ENCODE measurements around the gene ADISSP. TPM values are rescaled to one million over a fixed set of nuclear protein-coding genes. Genes with fewer than 3 reads are reported as not detected.

ADISSP gene
- total RNA-seq, 1 donor from 2014 or later, result 18.0 TPM

DNA sequence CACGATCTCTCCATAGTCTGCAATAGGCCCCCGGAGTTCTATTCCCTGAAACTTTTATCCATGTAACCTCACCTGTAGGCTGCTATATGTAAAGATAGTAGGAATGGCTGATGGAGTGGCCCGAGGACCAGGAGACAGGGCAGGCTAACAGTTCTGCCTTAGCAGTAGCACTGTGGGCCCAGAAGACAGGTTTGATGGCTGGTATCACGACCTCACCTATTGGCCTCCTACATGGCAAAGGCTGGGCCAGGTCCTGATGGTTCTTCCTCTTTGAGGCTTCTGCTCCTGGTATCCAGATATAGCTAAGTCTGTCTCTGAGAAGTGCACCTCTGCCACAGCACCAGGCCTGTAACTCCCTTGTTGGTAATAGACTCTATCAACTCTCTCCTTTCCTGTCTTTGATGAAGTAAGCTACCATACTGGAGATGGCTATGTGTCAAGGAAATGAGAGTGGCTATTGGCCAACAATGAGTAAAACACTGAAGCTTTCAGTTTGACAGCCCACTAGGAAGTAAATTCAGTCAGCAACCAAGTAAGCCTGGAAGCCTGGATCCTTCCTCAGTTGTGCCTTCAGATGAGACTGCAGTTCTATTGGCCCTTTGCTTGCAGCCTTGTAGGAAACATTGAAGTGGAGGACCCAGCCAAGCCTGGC is 8.0 kb upstream of the ADISSP start:
- no peaks in the 10 kb centered on the region for H3K36me3 Mint-ChIP-seq (ENCODE audit: low read depth, unreplicated experiment)
- DNase-seq (ENCODE audit: low spot score), result no peak
- H3K4me1 Mint-ChIP-seq (ENCODE audit: unreplicated experiment), result peaks cover 6% of the 10 kb centered on the region
- no peak overlapping the region for H3K27ac Mint-ChIP-seq (ENCODE audit: unreplicated experiment)
- no peaks in the 10 kb centered on the region for H3K9me3 Mint-ChIP-seq (ENCODE audit: unreplicated experiment)
- no peak overlapping the region for H3K4me3 Mint-ChIP-seq (ENCODE audit: unreplicated experiment)
- peaks cover 21% of the 10 kb centered on the region for H3K27me3 Mint-ChIP-seq (ENCODE audit: unreplicated experiment)
- TF ChIP-seq, protein P1, sequence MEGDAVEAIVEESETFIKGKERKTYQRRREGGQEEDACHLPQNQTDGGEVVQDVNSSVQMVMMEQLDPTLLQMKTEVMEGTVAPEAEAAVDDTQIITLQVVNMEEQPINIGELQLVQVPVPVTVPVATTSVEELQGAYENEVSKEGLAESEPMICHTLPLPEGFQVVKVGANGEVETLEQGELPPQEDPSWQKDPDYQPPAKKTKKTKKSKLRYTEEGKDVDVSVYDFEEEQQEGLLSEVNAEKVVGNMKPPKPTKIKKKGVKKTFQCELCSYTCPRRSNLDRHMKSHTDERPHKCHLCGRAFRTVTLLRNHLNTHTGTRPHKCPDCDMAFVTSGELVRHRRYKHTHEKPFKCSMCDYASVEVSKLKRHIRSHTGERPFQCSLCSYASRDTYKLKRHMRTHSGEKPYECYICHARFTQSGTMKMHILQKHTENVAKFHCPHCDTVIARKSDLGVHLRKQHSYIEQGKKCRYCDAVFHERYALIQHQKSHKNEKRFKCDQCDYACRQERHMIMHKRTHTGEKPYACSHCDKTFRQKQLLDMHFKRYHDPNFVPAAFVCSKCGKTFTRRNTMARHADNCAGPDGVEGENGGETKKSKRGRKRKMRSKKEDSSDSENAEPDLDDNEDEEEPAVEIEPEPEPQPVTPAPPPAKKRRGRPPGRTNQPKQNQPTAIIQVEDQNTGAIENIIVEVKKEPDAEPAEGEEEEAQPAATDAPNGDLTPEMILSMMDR (IDR thresholded peaks at IDR 0.05; ENCODE audit: unreplicated experiment), result no peak

DNA sequence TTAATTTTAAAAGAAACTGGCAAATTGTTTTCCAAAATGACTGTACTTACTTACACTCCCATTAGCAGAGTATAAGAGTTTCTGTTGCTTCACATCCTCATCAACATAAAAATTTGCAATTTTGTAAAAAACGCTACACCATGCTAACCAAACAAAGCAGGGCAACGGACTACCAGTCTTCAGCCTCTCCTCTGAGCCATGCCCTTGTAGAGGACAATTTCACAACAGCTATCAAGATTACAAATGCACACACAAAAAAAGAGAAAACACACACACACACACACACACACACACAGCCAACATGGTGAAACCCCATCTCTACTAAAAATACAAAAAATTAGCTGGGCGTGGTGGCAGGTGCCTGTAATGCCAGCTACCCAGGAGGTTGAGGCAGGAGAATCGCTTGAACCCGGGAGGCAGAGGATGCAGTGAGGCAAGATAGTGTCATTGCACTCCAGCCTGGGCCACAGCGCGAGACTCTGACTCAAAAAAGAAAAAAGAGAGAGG is 4.1 kb upstream of the ADISSP start:
- no peak overlapping the region for H3K4me3 Mint-ChIP-seq (ENCODE audit: unreplicated experiment)
- TF ChIP-seq, protein P1 (IDR thresholded peaks at IDR 0.05; ENCODE audit: unreplicated experiment), result no peak
- no peak overlapping the region for H3K27ac Mint-ChIP-seq (ENCODE audit: unreplicated experiment)
- peaks cover 4% of the 10 kb centered on the region for H3K36me3 Mint-ChIP-seq (ENCODE audit: low read depth, unreplicated experiment)
- peaks cover 6% of the 10 kb centered on the region for H3K4me1 Mint-ChIP-seq (ENCODE audit: unreplicated experiment)
- DNase-seq (ENCODE audit: low spot score), result no peak
- no peaks in the 10 kb centered on the region for H3K9me3 Mint-ChIP-seq (ENCODE audit: unreplicated experiment)
- peaks cover 8% of the 10 kb centered on the region for H3K27me3 Mint-ChIP-seq (ENCODE audit: unreplicated experiment)

DNA sequence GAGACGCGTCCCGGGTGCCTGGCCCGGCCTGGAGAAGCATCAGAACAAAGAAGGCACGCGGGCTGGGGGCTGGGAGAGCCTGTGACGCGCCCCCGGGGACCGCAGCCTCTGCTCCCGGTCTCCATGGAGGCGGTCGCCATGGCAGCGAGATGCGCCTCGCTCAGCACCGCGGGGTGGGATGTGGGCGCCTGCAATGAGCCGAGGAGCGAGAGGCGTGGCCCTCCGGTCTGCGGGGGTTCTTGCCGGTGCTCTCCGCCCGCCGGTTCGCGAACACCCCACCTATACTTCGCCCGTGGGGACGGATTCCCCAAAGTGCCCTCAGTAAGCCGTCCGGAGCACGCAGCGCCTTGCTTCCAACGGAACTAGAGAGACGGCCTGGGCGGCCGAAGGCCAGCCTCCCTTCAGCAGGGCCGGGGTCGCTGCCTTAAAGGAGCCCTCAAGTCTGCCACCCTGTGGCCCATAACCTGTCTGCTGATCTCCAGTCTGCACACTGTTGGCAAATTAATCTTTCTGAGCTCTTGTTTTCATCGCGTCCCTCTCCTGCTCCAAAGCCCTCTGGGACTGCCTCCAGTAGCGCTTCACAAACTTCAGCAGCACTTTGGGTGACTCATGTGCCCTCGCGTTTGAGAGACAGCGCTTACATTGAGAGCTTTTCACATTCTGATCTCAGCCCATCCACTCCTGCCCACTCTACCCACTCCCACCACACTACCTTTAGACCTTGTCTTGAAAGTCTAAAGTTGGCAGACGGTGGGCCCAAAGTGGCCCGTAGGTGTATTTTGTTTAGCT is 983 bp upstream of the ADISSP start:
- H3K27me3 Mint-ChIP-seq (ENCODE audit: unreplicated experiment), result peaks cover 14% of the 10 kb centered on the region
- peak overlapping the region; percentile 89 for H3K27ac Mint-ChIP-seq (ENCODE audit: unreplicated experiment)
- H3K4me3 Mint-ChIP-seq (ENCODE audit: unreplicated experiment), result peak overlapping the region; percentile 88
- H3K9me3 Mint-ChIP-seq (ENCODE audit: unreplicated experiment), result no peaks in the 10 kb centered on the region
- peak; percentile 80 for DNase-seq (ENCODE audit: low spot score)
- TF ChIP-seq, protein P1 (IDR thresholded peaks at IDR 0.05; ENCODE audit: unreplicated experiment), result peak; percentile 56
- peaks cover 9% of the 10 kb centered on the region for H3K4me1 Mint-ChIP-seq (ENCODE audit: unreplicated experiment)
- H3K36me3 Mint-ChIP-seq (ENCODE audit: low read depth, unreplicated experiment), result peaks cover 4% of the 10 kb centered on the region

DNA sequence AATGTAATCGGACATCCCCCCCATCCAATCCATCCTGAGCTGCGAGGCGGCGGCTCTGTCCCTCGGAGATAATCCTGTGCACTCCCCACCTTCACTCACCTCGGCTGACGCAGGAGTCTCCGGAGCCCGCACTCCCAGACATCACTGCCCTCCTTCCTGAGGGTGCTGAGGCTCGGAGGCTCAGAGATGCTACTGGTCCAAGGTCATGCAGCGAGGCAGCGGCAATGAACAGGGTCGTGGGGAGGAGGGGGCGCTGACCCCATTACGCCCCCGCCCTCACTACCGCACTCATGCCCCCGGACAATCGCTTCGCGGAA is 485 bp downstream of the ADISSP start:
- Mint-ChIP-seq H3K4me3 (ENCODE audit: unreplicated experiment) (peak overlapping the region; percentile 86), H3K27me3 (ENCODE audit: unreplicated experiment) (peaks cover 10% of the 10 kb centered on the region), H3K4me1 (ENCODE audit: unreplicated experiment) (peaks cover 9% of the 10 kb centered on the region), H3K9me3 (ENCODE audit: unreplicated experiment) (no peaks in the 10 kb centered on the region), H3K27ac (ENCODE audit: unreplicated experiment) (no peak overlapping the region), H3K36me3 (ENCODE audit: low read depth, unreplicated experiment) (peaks cover 4% of the 10 kb centered on the region)
- TF ChIP-seq, protein P1 (IDR thresholded peaks at IDR 0.05; ENCODE audit: unreplicated experiment), result no peak
- no peak for DNase-seq (ENCODE audit: low spot score)
